Cardiac muscle cell (in vitro differentiated cells and primary cell): Measurements from ENCODE around the gene MISP3. TPM values are rescaled to one million over a fixed set of nuclear protein-coding genes. Genes with fewer than 3 reads are reported as not detected.
"Not testable (repeated sequence)": the region's sequence is repeated elsewhere in the genome, so short reads cannot be mapped to it uniquely, and the experiment has no call there.

Source experiments
- DNase-seq, 2 donors: peaks; one replicate each; pipeline versions ENCODE4 v3.0.0 to v3.0.0-alpha.2; 2010 to 2017; ENCODE audit warnings: low read depth in 1 of 2, low spot score in 1 of 2
- H3K27ac ChIP-seq: fragments of 200-600 bp; sonication (generic); 2 replicates; pipeline ENCODE4 v1.5.1; 2016
- H3K27me3 ChIP-seq: fragments of 200-600 bp; sonication (generic); 2 replicates; pipeline ENCODE4 v1.6.0; 2016; ENCODE audit warnings: control low read depth
- H3K36me3 ChIP-seq: fragments of 200-600 bp; sonication (generic); 2 replicates; pipeline ENCODE4 v1.5.1; 2016; ENCODE audit warnings: control low read depth
- H3K4me1 ChIP-seq: fragments of 200-600 bp; sonication (generic); 2 replicates; pipeline ENCODE4 v1.8.1; 2017; ENCODE audit warnings: low read depth, mild to moderate bottlenecking, mixed run types
- H3K4me3 ChIP-seq: fragments of 200-600 bp; sonication (generic); 2 replicates; pipeline ENCODE4 v1.5.1; 2016; ENCODE audit warnings: mild to moderate bottlenecking
- H3K9me3 ChIP-seq: fragments of 200-600 bp; sonication (generic); 2 replicates; pipeline ENCODE4 v1.5.1; 2017; ENCODE audit warnings: low read depth, mild to moderate bottlenecking, control low read depth
- polyA plus RNA-seq: library from polyadenylated mRNA; unstranded; fragments of >200 nt; fragmentation: Nextera tagmentation; extraction: Ambion mirVana; gene quantifications from 2 replicates; pipeline ENCODE4 v1.2.1, GENCODE V29; 2016
- total RNA-seq: library from RNA; depleted of rRNA; stranded (reverse); fragments of >200 nt; gene quantifications from 2 replicates; pipeline ENCODE4 v1.2.3, GENCODE V29; 2016
- TF ChIP-seq, protein P1 (sequence below): IDR thresholded peaks from 2 replicates; pipeline ENCODE4 v1.5.1; 2012; ENCODE audit warnings: low read depth, mild to moderate bottlenecking, low read length

MISP3 gene
- total RNA-seq, result 16.0 and 19.4 TPM in 2 replicates
- polyA plus RNA-seq, result 23.2 and 25.6 TPM in 2 replicates

DNA sequence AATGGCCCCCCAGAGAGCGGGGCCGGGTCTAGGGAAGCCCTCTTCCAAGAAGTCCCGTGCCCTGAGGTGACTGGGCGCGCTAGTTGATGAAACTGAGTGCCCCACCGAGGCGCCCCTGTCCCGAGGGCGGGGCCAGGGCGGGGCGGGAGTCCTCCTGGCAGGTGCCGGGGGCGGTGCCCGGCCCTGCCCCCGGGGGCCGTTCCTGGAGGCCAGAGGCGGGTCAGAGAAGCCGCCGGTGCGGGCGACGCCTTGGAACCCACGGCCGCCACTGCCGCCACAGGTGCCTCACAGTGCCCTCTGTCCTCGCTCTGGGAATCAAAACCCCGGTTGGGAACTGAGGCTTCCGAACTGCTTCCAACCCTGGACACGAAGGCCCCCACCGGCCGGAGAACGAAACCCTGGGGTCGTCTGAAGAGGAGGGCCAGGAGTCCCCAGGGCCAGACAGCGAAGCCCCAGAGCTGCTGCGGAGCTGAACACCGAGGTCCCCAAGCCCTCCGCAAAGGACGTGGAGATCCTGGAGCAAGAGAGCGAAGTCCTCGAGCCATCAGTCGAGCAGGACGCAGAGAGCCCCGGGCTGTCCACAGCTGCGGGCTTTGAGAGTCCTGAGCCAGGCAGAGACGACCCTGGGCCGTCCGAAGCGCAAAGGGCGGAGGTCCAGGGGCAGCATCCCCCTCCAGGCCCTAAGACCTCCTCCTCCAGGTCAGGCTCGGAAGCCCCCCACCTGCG lies at the start of gene MISP3:
TSS of gene MISP3 (plus strand) at position 252 of the 726 bp plus-strand sequence. CDS start 524 bp downstream, outside the sequence.
- peaks cover 14% of the 10 kb centered on the region for H3K27me3 ChIP-seq
- H3K27ac ChIP-seq, result peak within 1 kb of the TSS; percentile 40
- no peaks in the 10 kb centered on the region for H3K36me3 ChIP-seq
- peak in 1 of 2 donors; percentile 59 for DNase-seq
- H3K4me1 ChIP-seq, result peaks cover 15% of the 10 kb centered on the region
- TF ChIP-seq, protein P1, sequence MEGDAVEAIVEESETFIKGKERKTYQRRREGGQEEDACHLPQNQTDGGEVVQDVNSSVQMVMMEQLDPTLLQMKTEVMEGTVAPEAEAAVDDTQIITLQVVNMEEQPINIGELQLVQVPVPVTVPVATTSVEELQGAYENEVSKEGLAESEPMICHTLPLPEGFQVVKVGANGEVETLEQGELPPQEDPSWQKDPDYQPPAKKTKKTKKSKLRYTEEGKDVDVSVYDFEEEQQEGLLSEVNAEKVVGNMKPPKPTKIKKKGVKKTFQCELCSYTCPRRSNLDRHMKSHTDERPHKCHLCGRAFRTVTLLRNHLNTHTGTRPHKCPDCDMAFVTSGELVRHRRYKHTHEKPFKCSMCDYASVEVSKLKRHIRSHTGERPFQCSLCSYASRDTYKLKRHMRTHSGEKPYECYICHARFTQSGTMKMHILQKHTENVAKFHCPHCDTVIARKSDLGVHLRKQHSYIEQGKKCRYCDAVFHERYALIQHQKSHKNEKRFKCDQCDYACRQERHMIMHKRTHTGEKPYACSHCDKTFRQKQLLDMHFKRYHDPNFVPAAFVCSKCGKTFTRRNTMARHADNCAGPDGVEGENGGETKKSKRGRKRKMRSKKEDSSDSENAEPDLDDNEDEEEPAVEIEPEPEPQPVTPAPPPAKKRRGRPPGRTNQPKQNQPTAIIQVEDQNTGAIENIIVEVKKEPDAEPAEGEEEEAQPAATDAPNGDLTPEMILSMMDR, result peak; percentile 1
- H3K9me3 ChIP-seq, result no peaks in the 10 kb centered on the region
- H3K4me3 ChIP-seq, result peak within 1 kb of the TSS; percentile 89

DNA sequence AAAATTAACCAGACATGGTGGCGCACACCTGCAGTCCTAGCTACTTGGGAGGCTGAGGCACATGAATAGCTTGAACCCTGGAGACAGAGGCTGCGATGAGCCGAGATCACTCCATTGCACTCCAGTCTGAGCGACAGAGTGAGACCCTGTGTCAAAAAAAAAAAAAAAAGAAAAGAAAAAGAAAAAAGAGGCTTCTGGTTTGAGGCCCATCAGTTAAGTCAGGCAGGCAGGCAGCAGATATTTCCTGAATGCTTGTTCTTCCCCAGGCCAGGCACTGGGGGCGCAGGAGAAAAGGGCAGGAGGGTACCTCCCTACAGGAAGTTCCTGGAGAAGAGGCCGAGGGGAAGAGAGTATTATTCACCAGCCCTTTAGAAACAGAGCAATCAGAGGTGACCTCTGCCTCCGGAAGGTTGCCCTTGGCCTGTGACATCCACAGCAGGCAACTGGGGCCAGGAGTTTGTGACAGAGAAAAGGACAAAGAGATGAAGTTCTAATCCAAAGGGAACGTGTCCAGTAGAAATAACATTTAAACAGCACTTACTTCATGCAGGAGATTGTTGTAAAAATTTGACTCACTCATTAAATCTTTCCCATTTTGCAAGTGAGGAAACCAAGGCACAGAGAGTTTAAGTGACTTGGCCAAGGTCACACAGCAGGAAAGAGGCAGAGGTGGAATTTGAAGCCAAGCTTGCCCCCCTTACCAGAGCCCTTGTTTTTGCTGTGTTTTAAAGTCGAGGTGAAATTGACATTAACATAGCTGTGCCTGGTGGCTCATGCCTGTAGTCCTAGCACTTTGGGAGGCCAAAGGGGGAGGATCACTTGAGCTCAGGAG lies 49.0 kb upstream of the MISP3 start:
- H3K36me3 ChIP-seq, result no peaks in the 10 kb centered on the region
- H3K4me3 ChIP-seq, result no peak overlapping the region
- H3K27ac ChIP-seq, result no peak overlapping the region
- H3K4me1 ChIP-seq, result no peaks in the 10 kb centered on the region
- TF ChIP-seq, protein P1, result peak; percentile 69
- DNase-seq, result peak; percentile 65 to 80
- no peaks in the 10 kb centered on the region for H3K27me3 ChIP-seq
- H3K9me3 ChIP-seq, result no peaks in the 10 kb centered on the region

DNA sequence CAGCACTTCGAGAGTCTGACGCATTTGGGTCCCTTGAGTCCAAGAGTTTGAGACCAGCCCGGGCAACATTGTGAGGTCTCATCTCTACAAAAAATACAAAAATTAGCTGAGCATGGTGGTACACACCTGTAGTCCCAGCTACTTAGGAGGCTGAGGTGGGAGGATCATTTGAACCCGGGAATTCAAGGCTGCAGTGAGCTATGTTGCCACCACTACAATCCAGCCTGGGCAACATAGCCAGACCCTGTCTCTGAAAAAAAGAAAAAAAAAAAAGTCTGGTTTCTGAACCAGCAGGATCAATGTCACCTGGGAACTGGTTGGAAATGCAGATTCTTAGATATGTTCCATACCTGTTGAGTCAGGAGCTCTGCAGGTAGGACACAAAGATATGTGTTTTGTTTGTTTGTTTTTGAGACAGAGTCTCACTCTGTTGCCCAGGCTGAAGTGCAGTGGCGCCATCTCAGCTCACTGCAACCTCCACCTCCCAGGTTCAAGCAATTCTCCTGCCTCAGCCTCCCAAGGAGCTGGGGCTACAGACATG lies 45.9 kb upstream of the MISP3 start:
- H3K27ac ChIP-seq, DNase-seq, H3K9me3 ChIP-seq, H3K4me1 ChIP-seq, H3K27me3 ChIP-seq, H3K4me3 ChIP-seq, H3K36me3 ChIP-seq: not testable (repeated sequence)

DNA sequence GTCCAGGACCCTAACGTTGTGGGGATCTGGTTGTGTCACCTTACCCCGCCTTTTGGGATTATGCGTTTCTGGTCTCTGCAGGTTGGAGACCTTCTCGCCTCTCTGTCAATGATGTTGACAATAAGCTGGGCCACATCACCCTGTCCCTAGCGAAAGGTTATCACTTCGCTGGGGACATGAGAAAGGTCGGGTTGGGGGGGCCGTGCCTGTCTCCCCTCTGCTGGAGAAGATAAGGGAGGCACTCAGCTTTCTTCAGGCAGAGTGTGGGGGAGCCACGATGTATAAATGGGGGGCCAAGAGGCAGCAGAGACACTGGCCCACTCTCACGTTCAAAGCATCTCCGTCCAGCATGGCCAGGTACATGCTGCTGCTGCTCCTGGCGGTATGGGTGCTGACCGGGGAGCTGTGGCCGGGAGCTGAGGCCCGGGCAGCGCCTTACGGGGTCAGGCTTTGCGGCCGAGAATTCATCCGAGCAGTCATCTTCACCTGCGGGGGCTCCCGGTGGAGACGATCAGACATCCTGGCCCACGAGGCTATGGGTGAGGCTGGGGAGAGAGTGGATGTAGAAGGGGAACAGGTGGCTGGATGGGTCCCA lies 44.6 kb upstream of the MISP3 start, which contains the start of gene RLN3:
TSS of gene RLN3 (plus strand) at position 293 of the 595 bp plus-strand sequence. CDS start at position 350, 57 bp downstream.
- Histone ChIP-seq H3K27ac (no peak within 1 kb of the TSS), H3K36me3 (no peaks in the 10 kb centered on the region), H3K4me1 (no peaks in the 10 kb centered on the region), H3K4me3 (no peak within 1 kb of the TSS), H3K27me3 (no peaks in the 10 kb centered on the region), H3K9me3 (no peaks in the 10 kb centered on the region)
- TF ChIP-seq, protein P1, result no peak
- no peak for DNase-seq

DNA sequence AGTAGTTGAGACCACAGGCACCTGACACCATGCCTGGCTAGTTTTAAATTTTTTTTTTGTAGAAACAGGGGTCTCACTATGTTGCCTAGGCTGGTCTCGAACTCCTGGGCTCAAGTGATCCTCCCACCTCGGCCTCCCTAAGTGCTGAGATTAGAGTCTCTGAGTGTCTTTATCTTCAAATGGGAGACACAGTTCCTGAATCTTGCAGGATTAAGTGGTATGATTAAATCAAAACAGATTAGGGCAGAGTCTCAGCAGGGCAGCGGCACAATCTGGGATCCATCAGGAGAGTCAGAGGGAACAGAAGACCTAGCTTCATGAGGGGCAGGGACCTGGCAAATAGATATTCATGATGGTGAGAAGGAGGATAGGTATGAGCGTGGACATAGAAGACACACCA lies 43.7 kb upstream of the MISP3 start:
- DNase-seq, result no peak
- no peaks in the 10 kb centered on the region for H3K27me3 ChIP-seq
- no peaks in the 10 kb centered on the region for H3K4me1 ChIP-seq
- TF ChIP-seq, protein P1, result no peak
- no peaks in the 10 kb centered on the region for H3K9me3 ChIP-seq
- no peak overlapping the region for H3K27ac ChIP-seq
- no peak overlapping the region for H3K4me3 ChIP-seq
- no peaks in the 10 kb centered on the region for H3K36me3 ChIP-seq
